Left forelimb (tissue), 1 donor: ENCODE results near the gene MDM1.

Experiments used
- DNase-seq: peaks from one replicate; pipeline ENCODE4 v3.0.0-alpha.2; 2018; ENCODE audit warnings: low spot score

The MDM1 gene, protein sequence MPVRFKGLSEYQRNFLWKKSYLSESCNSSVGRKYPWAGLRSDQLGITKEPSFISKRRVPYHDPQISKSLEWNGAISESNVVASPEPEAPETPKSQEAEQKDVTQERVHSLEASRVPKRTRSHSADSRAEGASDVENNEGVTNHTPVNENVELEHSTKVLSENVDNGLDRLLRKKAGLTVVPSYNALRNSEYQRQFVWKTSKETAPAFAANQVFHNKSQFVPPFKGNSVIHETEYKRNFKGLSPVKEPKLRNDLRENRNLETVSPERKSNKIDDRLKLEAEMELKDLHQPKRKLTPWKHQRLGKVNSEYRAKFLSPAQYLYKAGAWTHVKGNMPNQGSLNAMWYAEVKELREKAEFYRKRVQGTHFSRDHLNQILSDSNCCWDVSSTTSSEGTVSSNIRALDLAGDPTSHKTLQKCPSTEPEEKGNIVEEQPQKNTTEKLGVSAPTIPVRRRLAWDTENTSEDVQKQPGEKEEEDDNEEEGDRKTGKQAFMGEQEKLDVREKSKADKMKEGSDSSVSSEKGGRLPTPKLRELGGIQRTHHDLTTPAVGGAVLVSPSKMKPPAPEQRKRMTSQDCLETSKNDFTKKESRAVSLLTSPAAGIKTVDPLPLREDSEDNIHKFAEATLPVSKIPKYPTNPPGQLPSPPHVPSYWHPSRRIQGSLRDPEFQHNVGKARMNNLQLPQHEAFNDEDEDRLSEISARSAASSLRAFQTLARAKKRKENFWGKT

DNA sequence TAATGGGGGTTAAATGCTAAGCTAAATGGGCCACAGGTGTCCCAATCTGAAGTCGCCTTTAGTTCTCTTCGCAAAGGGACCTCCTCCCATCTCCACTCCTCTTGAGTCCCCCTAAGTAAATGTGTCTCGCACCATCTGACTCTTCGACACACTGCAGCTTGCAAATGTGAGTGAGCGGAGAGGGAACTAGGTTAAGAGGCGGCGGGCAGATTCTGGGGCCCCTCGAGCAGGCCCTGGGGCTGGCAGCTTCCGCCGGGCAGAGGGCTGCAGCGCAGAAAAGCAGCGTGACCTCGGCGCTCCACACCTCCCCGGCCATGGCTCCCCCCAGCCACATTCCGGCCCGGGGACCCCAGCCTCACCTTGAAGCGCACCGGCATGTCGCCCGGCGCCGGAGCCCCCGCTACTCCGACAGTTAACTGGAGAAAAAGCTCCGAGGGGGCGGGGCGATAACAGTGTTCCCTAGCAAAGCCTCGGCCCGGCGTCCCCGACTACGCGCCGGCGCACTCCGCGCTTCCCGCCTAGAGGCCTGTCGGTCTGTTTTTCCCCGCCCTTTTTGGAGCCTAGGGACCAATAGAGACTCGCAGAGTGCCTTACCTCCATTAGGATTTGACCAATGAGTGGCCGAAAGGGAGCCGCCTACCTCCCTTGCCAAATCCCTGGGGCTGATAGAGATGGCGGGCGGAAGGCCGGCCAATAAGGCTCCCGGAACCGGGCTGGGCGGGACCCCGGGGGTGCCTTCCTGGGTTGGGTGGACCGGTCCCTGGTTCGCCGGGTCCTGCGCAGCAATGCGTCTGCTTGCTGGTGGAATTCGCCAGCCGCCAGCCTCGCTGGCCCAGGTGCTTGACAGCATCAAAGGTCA, at the start of gene MDM1:
Gene MDM1, minus strand, starts transcription at position 494 of the 859 bp plus-strand sequence. Its CDS starts 117 bp downstream, at position 377.
- DNase-seq: peak; percentile 94

DNA sequence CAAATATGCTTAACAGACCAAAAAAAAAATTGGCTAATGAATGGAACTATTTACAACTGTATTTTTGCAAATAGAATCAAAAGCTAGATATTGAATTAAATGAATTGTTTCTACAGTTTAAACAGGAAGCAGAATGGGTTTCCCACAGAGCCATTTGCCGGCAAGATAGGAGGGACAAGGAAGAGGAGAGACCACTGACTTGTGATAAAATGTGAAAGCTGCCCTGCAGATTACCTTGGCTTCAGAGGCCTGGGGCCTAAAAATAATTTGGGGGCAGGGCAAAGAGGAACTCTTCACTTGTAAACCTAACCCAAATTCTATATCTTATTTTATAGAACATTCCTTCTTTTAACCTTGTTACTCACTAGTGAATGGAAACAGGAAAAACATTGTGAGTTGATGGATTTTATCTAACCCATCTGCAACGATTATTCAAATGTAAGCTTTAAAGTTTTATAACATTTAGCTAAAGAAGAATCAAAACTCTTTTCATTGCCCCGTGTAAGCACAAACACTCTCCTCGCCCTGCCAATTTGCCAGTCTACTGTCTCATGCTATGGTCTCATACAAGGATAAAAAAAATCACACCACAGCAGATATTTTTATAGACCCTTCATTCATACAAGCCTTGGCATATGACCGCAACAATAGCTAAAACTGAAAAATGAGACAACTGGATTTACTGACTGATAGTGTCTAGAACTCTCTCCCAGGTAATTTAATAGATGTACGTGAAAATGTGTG, 49.5 kb upstream of the MDM1 start:
- no peak for DNase-seq

DNA sequence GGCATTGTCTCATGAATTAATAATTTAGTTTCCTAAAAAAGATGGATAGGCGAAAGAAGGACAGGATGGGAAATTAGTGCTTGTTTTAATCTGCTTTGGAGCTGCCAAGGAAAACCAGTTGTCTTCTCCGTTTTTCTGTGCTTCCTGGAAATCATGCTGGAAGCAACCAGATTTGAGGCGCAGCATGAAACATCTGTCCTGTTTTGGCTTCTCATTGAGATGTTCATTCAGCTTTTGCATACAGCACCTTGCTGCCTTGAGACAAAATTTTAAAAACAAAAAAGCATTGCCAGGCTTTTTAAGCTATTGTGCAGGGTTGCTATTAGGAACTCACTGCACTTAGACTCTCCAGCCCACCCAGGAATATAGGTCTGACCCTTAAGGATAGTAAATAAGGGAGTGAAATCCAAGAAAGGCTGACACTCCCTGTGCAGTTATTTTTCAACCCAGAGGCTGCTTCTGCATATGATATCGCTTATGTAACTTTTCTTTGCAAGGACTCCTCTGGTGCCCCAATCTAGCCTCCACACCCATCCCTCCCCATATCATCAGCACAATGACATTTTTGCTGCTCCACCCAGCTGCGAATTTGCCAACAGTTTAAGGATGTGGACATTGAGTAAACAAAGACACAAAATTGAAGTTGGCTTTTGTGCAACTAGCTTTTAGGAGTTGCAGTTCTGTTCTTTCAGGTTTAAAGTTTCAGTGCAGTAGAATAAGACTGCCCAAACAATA, 46.9 kb upstream of the MDM1 start:
- DNase-seq: no peak

DNA sequence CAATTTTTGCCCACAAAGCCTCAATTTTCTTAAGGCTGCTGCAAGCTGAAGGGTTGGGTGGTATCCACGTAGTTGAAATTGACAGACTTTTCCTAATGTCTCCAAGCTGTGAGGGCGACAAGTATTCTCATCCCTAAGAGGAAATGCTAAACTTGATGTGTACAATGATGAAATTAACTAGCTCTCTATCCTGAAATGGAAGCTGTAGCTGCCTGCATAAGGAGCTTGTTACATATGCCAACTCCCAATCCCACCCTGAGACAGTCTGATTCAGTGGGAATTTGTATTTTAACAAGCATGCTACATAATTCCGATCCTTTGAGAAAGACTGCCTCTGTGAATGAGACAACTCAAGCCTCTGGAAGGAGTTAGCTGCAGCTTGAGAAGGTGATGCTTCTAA, 45.7 kb upstream of the MDM1 start:
- no peak for DNase-seq

- no peak for DNase-seq
Measured at GRCh38 chr12:68376901-68377300, 44.7 kb upstream of the MDM1 start.

DNA sequence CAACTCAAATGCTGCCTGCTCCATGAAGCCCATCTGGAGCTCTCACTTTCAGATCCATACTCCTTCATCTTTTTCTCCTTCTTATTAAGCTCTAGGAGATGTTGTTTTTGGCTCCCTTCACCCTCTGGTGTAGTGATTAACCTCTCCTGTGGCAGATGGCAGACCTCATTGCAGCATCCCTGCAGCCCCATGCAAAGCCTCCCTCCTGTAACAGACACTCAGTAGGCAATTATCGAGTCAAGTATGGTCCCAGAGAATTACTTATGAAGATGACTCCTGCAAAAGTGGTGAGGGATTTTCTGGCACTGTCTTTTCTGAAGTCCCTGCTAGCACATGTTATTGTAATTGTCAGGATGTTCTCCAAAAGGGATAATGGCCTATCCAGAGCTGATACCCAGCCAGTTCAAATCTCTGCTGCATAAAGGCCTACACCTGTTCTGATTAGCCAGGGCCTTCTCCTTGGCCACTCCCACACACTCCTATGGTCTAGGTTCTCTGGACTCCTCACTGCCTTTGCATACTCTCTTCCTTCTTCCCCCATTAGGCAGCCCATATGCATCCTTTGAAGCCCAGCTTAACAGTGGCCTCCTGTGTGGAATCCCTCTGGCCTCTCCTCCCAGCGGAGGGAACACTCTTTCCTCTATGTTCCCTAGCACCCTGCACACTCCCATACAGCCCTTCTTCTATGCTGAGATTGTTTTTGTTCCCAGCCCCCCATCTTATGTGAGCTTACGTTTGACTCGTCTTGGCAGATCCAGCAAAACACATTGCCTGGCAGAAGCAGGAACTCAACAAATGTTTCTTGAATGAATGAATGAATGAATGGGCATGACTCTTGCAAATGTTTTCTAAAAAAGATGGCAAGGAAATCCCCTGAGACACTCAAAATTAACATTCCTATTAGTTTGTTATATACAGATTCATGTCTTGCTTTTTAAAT, 43.9 kb upstream of the MDM1 start:
- no peak for DNase-seq

GRCh38 chr12:68374307-68374982, 42.3 kb upstream of the MDM1 start:
- DNase-seq: no peak

- no peak for DNase-seq
Measured at GRCh38 chr12:68370667-68371066, 38.5 kb upstream of the MDM1 start.

GRCh38 chr12:68370006-68370590, 37.9 kb upstream of the MDM1 start:
- no peak for DNase-seq

DNA sequence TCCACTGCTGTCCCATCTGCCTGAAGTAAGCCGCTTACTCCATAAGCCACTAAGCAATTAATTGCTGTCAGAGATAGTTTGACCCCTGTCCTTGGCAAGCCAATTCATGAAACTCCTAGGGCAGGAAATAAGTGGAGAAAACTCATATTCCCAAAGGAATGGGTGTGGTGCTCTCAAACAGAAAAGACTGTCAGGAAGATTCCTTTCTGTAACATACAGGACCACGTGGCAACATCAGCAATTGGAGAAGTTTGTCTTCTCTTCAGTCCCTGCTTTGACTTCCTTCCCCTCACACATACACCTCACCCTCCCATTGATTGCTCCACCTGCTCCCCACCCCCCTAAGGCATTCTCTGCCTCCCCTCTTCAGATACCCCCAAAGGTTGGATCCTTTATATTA, 36.2 kb upstream of the MDM1 start:
- no peak for DNase-seq

DNA sequence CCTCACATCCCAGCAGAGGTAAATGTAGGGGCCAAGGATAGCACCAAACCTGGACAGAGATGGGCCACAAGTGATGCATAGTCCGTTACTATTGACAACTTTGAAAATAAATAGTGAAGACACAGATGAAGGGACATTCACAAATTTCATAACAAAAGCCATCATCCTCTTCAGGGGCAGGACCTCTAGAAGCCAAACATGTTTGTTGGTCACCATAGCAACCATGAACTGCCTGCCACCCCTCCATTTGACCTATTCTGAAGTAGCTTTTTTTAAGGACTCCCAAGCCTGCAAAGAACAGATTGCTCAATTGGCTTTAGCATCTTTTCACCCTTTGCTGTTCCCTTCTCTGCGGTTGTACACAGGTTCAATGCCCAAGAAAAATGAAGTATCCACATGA, 35.7 kb upstream of the MDM1 start:
- DNase-seq: no peak

DNA sequence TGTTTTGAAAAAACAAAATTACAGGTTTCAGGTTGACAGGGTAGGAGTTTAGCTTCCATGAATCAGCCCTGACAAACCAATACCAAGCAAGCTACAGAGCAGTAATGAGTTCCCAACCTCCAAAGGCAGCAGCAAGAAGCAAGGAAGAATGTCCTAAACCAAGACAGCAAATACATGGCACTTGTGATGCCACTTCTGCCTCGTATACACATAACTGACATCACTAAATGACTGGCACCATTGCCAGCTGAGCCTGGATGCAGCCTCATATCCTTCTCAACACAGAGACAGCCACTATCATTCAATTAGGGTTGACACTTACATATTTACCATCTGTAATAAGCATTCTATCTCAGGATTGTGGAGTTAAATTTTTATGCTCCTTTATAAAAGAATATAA, 35.0 kb upstream of the MDM1 start:
- DNase-seq: no peak

DNA sequence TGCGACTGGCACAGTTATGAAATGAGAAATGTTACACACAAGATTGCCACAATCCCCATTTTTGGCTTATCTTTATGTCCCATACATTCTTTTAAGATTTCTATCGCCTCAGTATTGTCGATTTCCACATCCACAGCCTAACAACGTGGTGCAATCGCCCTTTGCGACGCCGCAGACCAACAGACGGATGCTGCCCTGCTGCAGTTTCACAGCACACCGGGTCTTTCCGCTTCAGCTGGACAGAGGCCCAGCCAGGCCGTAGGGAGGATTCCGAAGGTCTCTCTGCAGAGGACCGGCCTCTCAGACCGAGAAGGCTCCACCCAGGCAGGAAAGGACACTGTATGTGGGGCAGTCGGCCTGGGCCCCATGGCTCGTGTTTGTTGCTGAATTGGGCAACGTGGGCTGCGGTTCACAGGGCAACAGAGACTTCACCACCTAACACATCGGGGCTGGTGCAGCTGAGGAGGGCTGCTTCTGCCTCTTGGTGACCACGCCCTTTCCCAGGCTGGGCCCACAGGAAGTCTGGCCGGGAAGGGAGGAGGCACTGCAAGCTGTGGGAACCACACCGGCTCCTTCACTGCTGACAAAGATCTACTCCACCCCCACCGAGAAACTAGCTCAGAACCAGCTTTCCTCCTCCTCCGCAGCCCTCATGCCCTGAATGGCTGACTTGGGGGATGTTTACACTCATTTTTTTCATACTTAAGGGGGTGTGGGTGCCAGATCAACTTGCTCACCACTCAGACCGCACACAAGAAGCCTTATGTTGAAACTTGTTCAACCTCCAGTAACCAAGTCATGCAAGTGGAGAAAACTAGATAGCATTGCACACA, 32.9 kb upstream of the MDM1 start:
- peak; percentile 87 for DNase-seq

- no peak for DNase-seq
Measured at GRCh38 chr12:68364328-68364727, 32.2 kb upstream of the MDM1 start.

- no peak for DNase-seq
Measured at GRCh38 chr12:68361953-68362352, 29.8 kb upstream of the MDM1 start.

DNA sequence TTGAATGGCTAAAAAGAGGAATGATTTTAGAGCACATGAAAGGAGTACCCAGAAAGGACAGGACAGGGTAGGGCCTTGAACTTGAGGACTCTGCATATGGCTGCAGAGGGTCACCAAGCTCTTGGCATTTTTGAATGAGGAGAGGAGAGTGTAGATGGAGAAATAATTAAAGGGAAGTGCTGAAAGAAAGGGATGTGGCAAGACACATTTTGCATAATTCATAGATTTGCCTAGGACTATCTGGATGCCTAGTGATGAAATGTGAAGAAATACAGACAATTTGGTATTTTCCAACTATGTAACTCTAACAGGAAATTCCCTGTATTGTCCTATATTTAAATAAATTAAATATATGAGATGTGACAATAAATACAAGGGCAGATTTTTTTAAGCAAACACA, 27.5 kb upstream of the MDM1 start:
- DNase-seq: no peak

DNA sequence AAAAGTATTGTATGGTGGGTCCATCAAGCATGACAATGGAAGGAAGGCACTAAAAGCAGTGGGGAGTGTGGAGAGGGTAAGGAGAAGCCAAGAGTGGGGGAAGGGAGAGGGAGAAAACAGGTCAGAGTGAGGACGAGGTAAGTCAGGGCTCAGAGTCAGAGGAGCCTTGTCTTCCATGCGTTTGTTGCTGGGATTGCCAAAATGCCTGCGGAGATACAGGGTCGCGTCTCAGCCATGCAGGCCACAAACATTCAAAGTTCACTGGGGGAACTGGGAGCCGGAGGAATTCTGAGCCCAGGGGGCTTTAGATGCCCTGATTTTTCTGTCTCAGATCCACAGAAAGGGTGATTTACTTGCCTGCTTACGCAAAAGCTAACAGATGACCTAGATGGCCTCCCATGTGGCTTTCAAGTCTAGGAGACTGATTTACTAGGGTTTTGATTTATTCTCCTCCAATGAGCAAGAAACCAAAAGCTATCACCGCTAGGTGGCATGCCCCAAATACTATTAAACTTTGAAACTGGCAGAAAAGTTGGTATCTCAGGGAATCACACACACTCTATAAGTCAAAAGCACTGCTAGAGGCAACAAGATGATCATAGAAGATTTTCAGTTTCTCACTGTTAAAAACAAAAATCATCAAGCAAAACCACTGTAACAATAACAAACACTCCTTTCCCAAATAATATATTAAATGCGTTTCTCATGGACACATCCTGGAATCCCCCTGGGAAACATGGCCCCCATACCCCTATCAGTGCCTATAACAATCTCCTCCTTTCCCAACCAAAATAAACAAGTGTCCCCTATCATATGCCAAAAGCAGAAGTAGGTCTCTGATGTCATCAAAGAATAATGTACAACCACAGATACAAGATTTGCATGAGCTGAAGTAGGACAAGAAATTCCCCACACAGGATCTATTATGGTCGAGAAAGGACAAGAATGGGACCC, 26.6 kb upstream of the MDM1 start:
- DNase-seq: no peak
